ENCODE data around the gene SLC50A1.

- TF ChIP-seq CTCF (IDR thresholded peaks at IDR 0.05) (peak; percentile 76 to 95 (median 94)), POLR2A (IDR thresholded peaks at IDR 0.05) (no peak)
Observed at GRCh38 chr1:155167166-155168104, 31.8 kb downstream of the SLC50A1 start.

Data from tibial nerve (tissue), 3 donors.